Right lobe of liver (tissue), 6 donors: ENCODE measurements around the gene CAPN12. TPM values are rescaled to one million over a fixed set of nuclear protein-coding genes. Genes with fewer than 3 reads are reported as not detected.

Experiments used
- ATAC-seq, 4 donors: fragments of 200-7000 bp; cut with Tn5 transposase; one replicate each; pipeline ENCODE4 v1.9.1; 2020; ENCODE audit warnings: mild to moderate bottlenecking in 4 of 4, moderate library complexity in 4 of 4
- DNase-seq, 3 donors: peaks; one replicate each; pipeline ENCODE4 v3.0.0-alpha.2; 2020
- H3K27ac ChIP-seq, 3 donors: fragments of 200-600 bp; one replicate each; pipeline ENCODE4 v1.8.0; 2022
- H3K27me3 ChIP-seq, 2 donors: fragments of 200-600 bp; one replicate each; pipeline ENCODE4 v1.8.0; 2022
- H3K36me3 ChIP-seq, 4 donors: fragments of 200-600 bp; sonication (generic) in 1 of 4; one replicate each; pipeline versions ENCODE4 v1.5.1 to v1.8.0; 2017 to 2022; ENCODE audit warnings: control low read depth in 1 of 4
- H3K4me1 ChIP-seq, 4 donors: fragments of 200-600 bp; sonication (generic) in 1 of 4; one replicate each; pipeline versions ENCODE4 v1.5.1 to v1.8.0; 2017 to 2022; ENCODE audit warnings: control low read depth in 1 of 4
- H3K4me3 ChIP-seq, 3 donors: fragments of 200-600 bp; one replicate each; pipeline ENCODE4 v1.8.0; 2022
- H3K9me3 ChIP-seq, 4 donors: fragments of 200-600 bp; sonication (generic) in 1 of 4; one replicate each; pipeline versions ENCODE4 v1.5.1 to v1.8.0; 2017 to 2022; ENCODE audit warnings: control low read depth in 1 of 4
- CTCF ChIP-seq, 4 donors: fragments of 200-600 bp in 3 of 4; fragments of 450-650 bp in 1 of 4; IDR thresholded peaks; one replicate each; pipeline versions ENCODE4 v1.5.1 to v1.8.0; 2016 to 2022; ENCODE audit warnings: antibody characterized with exemption in 4 of 4, mild to moderate bottlenecking in 2 of 4
- POLR2A ChIP-seq: fragments of 450-650 bp; IDR thresholded peaks from one replicate; pipeline ENCODE4 v1.6.1; 2017; ENCODE audit warnings: antibody characterized with exemption, mild to moderate bottlenecking
- WGBS: methylation state at CpG from one replicate; pipeline ENCODE4 v1.1.6; 2018; ENCODE audit warnings: low coverage, low lambda C conversion rate; ENCODE audit not compliant: insufficient coverage; ENCODE audit errors: missing lambda C conversion rate; 5-methylcytosine and 5-hydroxymethylcytosine counted together
- intact Hi-C, 2 donors: fragments of 100-400 bp; cut with DNase I; formaldehyde crosslinking; loops; one replicate each; pipeline versions ENCODE4 v1.11.2 to v1.14.1; 2022
- total RNA-seq, 6 experiments: library from RNA; depleted of rRNA in 2 of 6; stranded (reverse); fragments of >200 nt in 2 of 6; fragmentation: NEBNext Ultra II Directional in 3 of 6; extraction: Animal tissue kit (Norgen Biotek cat#: 25700) in 3 of 6; gene quantifications; one replicate each; pipeline versions ENCODE4 v1.1.0 to v1.2.4, GENCODE V29; 2016 to 2023
- donor health status: DM: no; HTN: yes; CAD: no.
- donor health status: DM: no; HTN: no; CAD: no.
- donor health status: DM: no; HTN: no; CAD: no.
- donor health status: DM: no; HTN: yes; CAD: no.
- donor health status: DM: no; HTN: yes; CAD: no.

Gene CAPN12
- total RNA-seq, 6 experiments from 2014 or later = 2.2 to 45.3 (median 16.3) TPM

- TF ChIP-seq POLR2A (no peak), CTCF (IDR thresholded peaks at IDR 0.05) (no peak)
- ATAC-seq (peak in 2 of 4 donors; percentile 1), DNase-seq (no peak)
- peaks cover 0 to 42% (median 20%) of the 10 kb centered on the region in 4 donors for H3K4me1 ChIP-seq
- intact Hi-C loops = loop anchor here in 1 of 2 donors (10.0 kb wide), 1 partner anchor 52 kb away; no protein-coding TSS in a partner anchor
- 75% methylated on average over 10 of the region's 16 CpGs for WGBS
- no peaks in the 10 kb centered on the region for H3K27me3 ChIP-seq
- H3K27ac ChIP-seq = peak overlapping the region; percentile 26 to 63 (median 43)
- H3K4me3 ChIP-seq = no peak overlapping the region
- H3K36me3 ChIP-seq = peaks cover 0 to 87% (median 39%) of the 10 kb centered on the region in 4 donors
- H3K9me3 ChIP-seq = no peaks in the 10 kb centered on the region
Measured at GRCh38 chr19:38706792-38707511, 37.3 kb downstream of the CAPN12 start.

GRCh38 chr19:38705197-38706019, 38.9 kb downstream of the CAPN12 start:
- DNase-seq (no peak), ATAC-seq (no peak)
- Histone ChIP-seq H3K4me3 (no peak overlapping the region), H3K36me3 (peaks cover 0 to 77% (median 33%) of the 10 kb centered on the region in 4 donors), H3K27me3 (no peaks in the 10 kb centered on the region), H3K9me3 (no peaks in the 10 kb centered on the region), H3K27ac (peak overlapping the region in 1 of 3 donors; percentile 16), H3K4me1 (peaks cover 0 to 42% (median 26%) of the 10 kb centered on the region in 4 donors)
- 43% methylated on average over 5 of the region's 22 CpGs for WGBS
- no peak for TF ChIP-seq CTCF (IDR thresholded peaks at IDR 0.05)
- no peak for TF ChIP-seq POLR2A
- intact Hi-C loops = loop anchor here in 1 of 2 donors (10.0 kb wide), 1 partner anchor 51 kb away; no protein-coding TSS in a partner anchor

GRCh38 chr19:38704488-38705026, 39.7 kb downstream of the CAPN12 start:
- peaks cover 0 to 48% (median 30%) of the 10 kb centered on the region in 4 donors for H3K4me1 ChIP-seq
- no peak overlapping the region for H3K4me3 ChIP-seq
- no peak for DNase-seq
- no peaks in the 10 kb centered on the region for H3K9me3 ChIP-seq
- intact Hi-C loops = loop anchor here in 1 of 2 donors (10.0 kb wide), 1 partner anchor 50 kb away; no protein-coding TSS in a partner anchor
- ATAC-seq = no peak
- no peak overlapping the region for H3K27ac ChIP-seq
- H3K36me3 ChIP-seq = peaks cover 0 to 68% (median 26%) of the 10 kb centered on the region in 4 donors
- no peaks in the 10 kb centered on the region for H3K27me3 ChIP-seq
- TF ChIP-seq POLR2A (no peak), CTCF (IDR thresholded peaks at IDR 0.05) (no peak)
- WGBS = no CpG with 5 or more reads among the region's 13 CpGs

- no peaks in the 10 kb centered on the region for H3K27me3 ChIP-seq
- no peaks in the 10 kb centered on the region for H3K9me3 ChIP-seq
- DNase-seq (no peak), ATAC-seq (no peak)
- peaks cover 0 to 58% (median 20%) of the 10 kb centered on the region in 4 donors for H3K36me3 ChIP-seq
- 86% methylated on average over 4 of the region's 14 CpGs for WGBS
- intact Hi-C loops = loop anchor here in 1 of 2 donors (10.0 kb wide), 1 partner anchor 49 kb away; no protein-coding TSS in a partner anchor
- TF ChIP-seq CTCF (IDR thresholded peaks at IDR 0.05) (no peak), POLR2A (no peak)
- no peak overlapping the region for H3K27ac ChIP-seq
- no peak overlapping the region for H3K4me3 ChIP-seq
- H3K4me1 ChIP-seq = peaks cover 0 to 58% (median 35%) of the 10 kb centered on the region in 4 donors
Measured at GRCh38 chr19:38703509-38703908, 40.8 kb downstream of the CAPN12 start.
